Gastroesophageal sphincter (tissue), 4 donors: ENCODE data around the gene TLK2. TPM values are rescaled to one million over a fixed set of nuclear protein-coding genes. Genes with fewer than 3 reads are reported as not detected.
"Not testable (repeated sequence)": the region's sequence is repeated elsewhere in the genome, so short reads cannot be mapped to it uniquely, and the experiment has no call there.

Source experiments
- ATAC-seq: fragments of 150-250 bp; one replicate; pipeline ENCODE4 v1.9.1; 2016; ENCODE audit warnings: mild to moderate bottlenecking, moderate library complexity
- H3K27ac ChIP-seq, 4 donors: fragments of 200-600 bp; sonication (generic) in 3 of 4; 1 replicate in 3 of 4; 2 replicates in 1 of 4; pipeline ENCODE4 v1.5.1; 2016 to 2019
- H3K27me3 ChIP-seq: fragments of 200-600 bp; sonication (generic); one replicate; pipeline ENCODE4 v1.5.1; 2019
- H3K36me3 ChIP-seq, 2 donors: fragments of 200-600 bp; sonication (generic); one replicate each; pipeline ENCODE4 v1.5.1; 2019; ENCODE audit warnings: control low read depth in 1 of 2
- H3K4me1 ChIP-seq, 3 donors: fragments of 200-600 bp; sonication (generic); 1 replicate in 2 of 3; 2 replicates in 1 of 3; pipeline ENCODE4 v1.5.1; 2016 to 2019; ENCODE audit warnings: control low read depth in 2 of 3
- H3K4me3 ChIP-seq, 2 donors: fragments of 200-600 bp; sonication (generic); one replicate each; pipeline ENCODE4 v1.5.1; 2019; ENCODE audit warnings: mild to moderate bottlenecking in 1 of 2, moderate library complexity in 1 of 2
- H3K9me3 ChIP-seq, 3 donors: fragments of 200-600 bp; sonication (generic); one replicate each; pipeline ENCODE4 v1.5.1; 2017 to 2019; ENCODE audit warnings: control low read depth in 2 of 3
- CTCF ChIP-seq, 4 experiments: fragments of 200-600 bp in 2 of 4; fragments of 450-650 bp in 2 of 4; sonication (generic) in 1 of 4; IDR thresholded peaks; one replicate each; pipeline ENCODE4 v1.5.1; 2017 to 2019; ENCODE audit warnings: antibody characterized with exemption in 4 of 4, mild to moderate bottlenecking in 2 of 4, moderate library complexity in 2 of 4
- WGBS, 2 donors: methylation state at CpG; one replicate each; pipeline ENCODE4 v1.1.5; 2018; ENCODE audit warnings: low coverage in 1 of 2; 5-methylcytosine and 5-hydroxymethylcytosine counted together
- total RNA-seq, 4 donors: library from RNA; depleted of rRNA; stranded (reverse); fragments of >200 nt; gene quantifications; one replicate each; pipeline ENCODE4 v1.1.0, GENCODE V29; 2016

The TLK2 gene
- total RNA-seq, 4 donors from 2014 or later: 42.7 to 69.4 (median 51.3) TPM

- peak; percentile 71 for ATAC-seq
- TF ChIP-seq CTCF (IDR thresholded peaks at IDR 0.05): peak in 1 of 4 experiments; percentile 24
- H3K27me3 ChIP-seq, H3K9me3 ChIP-seq: not testable (repeated sequence)
- WGBS, 2 donors: no CpG with 5 or more reads among the region's 84 CpGs
- H3K4me3 ChIP-seq: peak overlapping the region; percentile 53 to 81
- peaks cover 0 to 57% (median 11%) of the 10 kb centered on the region in 3 donors for H3K4me1 ChIP-seq
- peaks cover 0 to 16% of the 10 kb centered on the region in 2 donors for H3K36me3 ChIP-seq
- H3K27ac ChIP-seq: peak overlapping the region; percentile 89 to 99 (median 98)
Observed at GRCh38 chr17:62478880-62479638, 434 bp downstream of the TLK2 start.

- Histone ChIP-seq H3K36me3 (peaks cover 0 to 20% of the 10 kb centered on the region in 2 donors), H3K4me3 (peak overlapping the region; percentile 53 to 81), H3K4me1 (peaks cover 0 to 64% (median 11%) of the 10 kb centered on the region in 3 donors), H3K27ac (peak overlapping the region; percentile 89 to 99 (median 98))
- ATAC-seq: peak; percentile 1
- H3K9me3 ChIP-seq, H3K27me3 ChIP-seq: not testable (repeated sequence)
- WGBS, 2 donors: 1% methylated on average over 14 of the region's 22 CpGs; no CpG with 5 or more reads in 1 of the 2 donors
Observed at GRCh38 chr17:62479639-62480258, 1.1 kb downstream of the TLK2 start.

- WGBS, 2 donors: 80 to 90% methylated on average over 1 to 2 of the region's 3 CpGs
- not testable (repeated sequence) for ATAC-seq, H3K9me3 ChIP-seq, H3K27me3 ChIP-seq, H3K4me3 ChIP-seq
- Histone ChIP-seq H3K4me1 (peaks cover 0 to 75% (median 12%) of the 10 kb centered on the region in 3 donors), H3K27ac (peak overlapping the region in 1 of 4 donors; percentile 24), H3K36me3 (peaks cover 0 to 20% of the 10 kb centered on the region in 2 donors)
Observed at GRCh38 chr17:62482553-62482952, 3.9 kb downstream of the TLK2 start.

GRCh38 chr17:62490990-62491389 lies 12.4 kb downstream of the TLK2 start:
- H3K4me3 ChIP-seq, ATAC-seq, H3K9me3 ChIP-seq, H3K36me3 ChIP-seq, H3K27me3 ChIP-seq, H3K27ac ChIP-seq: not testable (repeated sequence)
- H3K4me1 ChIP-seq: peaks cover 0 to 46% (median 6%) of the 10 kb centered on the region in 3 donors
- WGBS, 2 donors: no CpG with 5 or more reads among the region's 1 CpG

- not testable (repeated sequence) for H3K36me3 ChIP-seq, H3K4me3 ChIP-seq, H3K27ac ChIP-seq, H3K9me3 ChIP-seq, ATAC-seq, H3K27me3 ChIP-seq
- 82 to 87% methylated on average over 4 to 5 of the region's 5 CpGs for WGBS, 2 donors
- H3K4me1 ChIP-seq: peaks cover 0 to 33% (median 0%) of the 10 kb centered on the region in 3 donors
Observed at GRCh38 chr17:62493049-62493655, 14.5 kb downstream of the TLK2 start.

GRCh38 chr17:62494073-62494472 lies 15.4 kb downstream of the TLK2 start:
- H3K4me1 ChIP-seq: peaks cover 0 to 35% (median 0%) of the 10 kb centered on the region in 3 donors
- not testable (repeated sequence) for H3K9me3 ChIP-seq, H3K4me3 ChIP-seq, H3K27ac ChIP-seq, H3K36me3 ChIP-seq, ATAC-seq, H3K27me3 ChIP-seq
- WGBS, 2 donors: 94 to 100% methylated on average over 2 to 5 of the region's 7 CpGs

- not testable (repeated sequence) for ATAC-seq, H3K9me3 ChIP-seq, H3K27ac ChIP-seq, H3K36me3 ChIP-seq, H3K4me3 ChIP-seq, H3K27me3 ChIP-seq
- H3K4me1 ChIP-seq: peaks cover 0 to 45% (median 0%) of the 10 kb centered on the region in 3 donors
- 79 to 98% methylated on average over 3 to 4 of the region's 4 CpGs for WGBS, 2 donors
Observed at GRCh38 chr17:62496344-62496743, 17.7 kb downstream of the TLK2 start.

GRCh38 chr17:62498796-62499195 lies 20.2 kb downstream of the TLK2 start:
- ATAC-seq, H3K9me3 ChIP-seq, H3K4me3 ChIP-seq, H3K27me3 ChIP-seq, H3K27ac ChIP-seq, H3K36me3 ChIP-seq: not testable (repeated sequence)
- WGBS, 2 donors: 88 to 97% methylated on average over 6 of the region's 8 CpGs
- H3K4me1 ChIP-seq: peaks cover 0 to 32% (median 0%) of the 10 kb centered on the region in 3 donors

- H3K27me3 ChIP-seq, H3K4me3 ChIP-seq, H3K27ac ChIP-seq, H3K9me3 ChIP-seq, H3K36me3 ChIP-seq, ATAC-seq: not testable (repeated sequence)
- 63 to 85% methylated on average over 1 of the region's 1 CpG for WGBS, 2 donors
- H3K4me1 ChIP-seq: peaks cover 0 to 24% (median 0%) of the 10 kb centered on the region in 3 donors
Observed at GRCh38 chr17:62500463-62500862, 21.8 kb downstream of the TLK2 start.

GRCh38 chr17:62504857-62505256 lies 26.2 kb downstream of the TLK2 start:
- ATAC-seq, H3K9me3 ChIP-seq, H3K36me3 ChIP-seq, H3K4me3 ChIP-seq, H3K27me3 ChIP-seq, H3K27ac ChIP-seq: not testable (repeated sequence)
- 91 to 93% methylated on average over 2 to 8 of the region's 8 CpGs for WGBS, 2 donors
- H3K4me1 ChIP-seq: peaks cover 0 to 32% (median 0%) of the 10 kb centered on the region in 3 donors

GRCh38 chr17:62507191-62507836 lies 28.7 kb downstream of the TLK2 start:
- H3K4me1 ChIP-seq: peaks cover 0 to 21% (median 0%) of the 10 kb centered on the region in 3 donors
- H3K9me3 ChIP-seq, H3K27me3 ChIP-seq, ATAC-seq, H3K36me3 ChIP-seq, H3K4me3 ChIP-seq, H3K27ac ChIP-seq: not testable (repeated sequence)
- 45 to 67% methylated on average over 4 to 6 of the region's 6 CpGs for WGBS, 2 donors
